GM19043 (cell line): ENCODE results near the gene ANO5.

Experiments used
- ATAC-seq: cut with Tn5 transposase; IDR thresholded peaks from one replicate; pipeline ENCODE4 v1.9.1; 2021; ENCODE audit warnings: low read depth; ENCODE audit not compliant: unreplicated experiment

ANO5 gene, protein sequence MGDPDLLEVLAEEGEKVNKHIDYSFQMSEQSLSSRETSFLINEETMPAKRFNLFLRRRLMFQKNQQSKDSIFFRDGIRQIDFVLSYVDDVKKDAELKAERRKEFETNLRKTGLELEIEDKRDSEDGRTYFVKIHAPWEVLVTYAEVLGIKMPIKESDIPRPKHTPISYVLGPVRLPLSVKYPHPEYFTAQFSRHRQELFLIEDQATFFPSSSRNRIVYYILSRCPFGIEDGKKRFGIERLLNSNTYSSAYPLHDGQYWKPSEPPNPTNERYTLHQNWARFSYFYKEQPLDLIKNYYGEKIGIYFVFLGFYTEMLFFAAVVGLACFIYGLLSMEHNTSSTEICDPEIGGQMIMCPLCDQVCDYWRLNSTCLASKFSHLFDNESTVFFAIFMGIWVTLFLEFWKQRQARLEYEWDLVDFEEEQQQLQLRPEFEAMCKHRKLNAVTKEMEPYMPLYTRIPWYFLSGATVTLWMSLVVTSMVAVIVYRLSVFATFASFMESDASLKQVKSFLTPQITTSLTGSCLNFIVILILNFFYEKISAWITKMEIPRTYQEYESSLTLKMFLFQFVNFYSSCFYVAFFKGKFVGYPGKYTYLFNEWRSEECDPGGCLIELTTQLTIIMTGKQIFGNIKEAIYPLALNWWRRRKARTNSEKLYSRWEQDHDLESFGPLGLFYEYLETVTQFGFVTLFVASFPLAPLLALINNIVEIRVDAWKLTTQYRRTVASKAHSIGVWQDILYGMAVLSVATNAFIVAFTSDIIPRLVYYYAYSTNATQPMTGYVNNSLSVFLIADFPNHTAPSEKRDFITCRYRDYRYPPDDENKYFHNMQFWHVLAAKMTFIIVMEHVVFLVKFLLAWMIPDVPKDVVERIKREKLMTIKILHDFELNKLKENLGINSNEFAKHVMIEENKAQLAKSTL

DNA sequence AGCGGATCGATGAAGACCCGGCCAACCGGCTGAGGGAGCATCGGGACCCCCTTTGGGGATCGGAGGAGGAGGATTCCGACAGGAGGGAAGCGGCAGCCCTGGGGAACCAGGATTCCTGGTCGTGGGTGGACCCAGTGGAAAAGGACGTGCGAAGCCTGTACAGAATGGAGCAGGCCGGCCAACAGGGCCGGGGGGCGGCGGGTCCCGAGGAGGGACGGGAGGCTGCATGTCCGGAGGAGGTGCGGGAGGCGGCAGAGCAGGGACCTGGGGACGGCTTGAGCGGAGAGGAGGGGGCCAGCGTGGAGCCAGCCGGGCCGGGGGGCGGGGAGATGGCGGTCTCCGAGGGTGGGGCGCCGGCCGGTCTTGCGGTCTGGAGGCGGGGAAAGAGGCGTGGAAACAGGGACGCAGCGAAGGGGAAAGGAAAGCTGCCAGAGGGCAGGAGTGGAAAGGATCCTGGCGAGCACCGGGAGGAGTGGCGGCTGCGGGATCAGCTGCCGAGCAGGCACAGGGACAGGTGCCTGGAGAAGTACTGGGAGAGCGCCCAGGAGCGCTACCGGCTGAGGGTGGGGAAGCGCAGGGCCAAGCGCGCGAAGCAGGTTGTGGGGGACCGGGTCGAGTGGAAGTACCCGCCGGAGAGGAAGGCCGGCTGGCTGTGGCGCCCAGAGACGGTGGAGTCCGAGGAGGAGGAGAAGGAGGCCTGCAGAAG is at the start of gene ANO5:
TSS of gene ANO5 (plus strand) at position 444 of the 706 bp plus-strand sequence. CDS start 408 bp downstream, outside the sequence.
- ATAC-seq = no peak

DNA sequence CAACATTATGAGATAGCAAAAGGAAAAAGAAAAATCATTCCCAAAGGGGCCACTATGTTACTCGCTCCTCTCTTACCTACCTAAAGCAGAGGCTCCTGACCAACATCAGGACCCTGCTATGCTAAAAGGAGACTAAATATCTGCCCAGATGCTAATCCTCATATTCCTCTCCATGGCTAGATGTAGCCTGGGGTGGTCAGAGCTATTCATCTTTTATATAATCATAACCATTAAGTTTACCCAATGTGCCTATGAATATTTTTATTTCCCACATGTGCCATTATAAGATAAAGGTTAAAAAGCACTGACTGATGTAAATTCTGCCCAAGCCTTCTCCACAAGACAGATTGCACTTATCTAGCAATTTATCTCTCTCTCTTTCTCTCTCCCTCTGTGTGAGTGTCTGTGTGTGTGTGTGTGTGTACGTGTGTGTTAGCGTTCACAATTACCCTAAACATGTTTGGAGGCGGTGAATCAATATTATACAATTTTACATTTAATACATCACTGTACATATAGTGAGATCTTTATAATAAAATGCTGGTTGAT is 41.2 kb upstream of the ANO5 start:
- ATAC-seq = no peak

DNA sequence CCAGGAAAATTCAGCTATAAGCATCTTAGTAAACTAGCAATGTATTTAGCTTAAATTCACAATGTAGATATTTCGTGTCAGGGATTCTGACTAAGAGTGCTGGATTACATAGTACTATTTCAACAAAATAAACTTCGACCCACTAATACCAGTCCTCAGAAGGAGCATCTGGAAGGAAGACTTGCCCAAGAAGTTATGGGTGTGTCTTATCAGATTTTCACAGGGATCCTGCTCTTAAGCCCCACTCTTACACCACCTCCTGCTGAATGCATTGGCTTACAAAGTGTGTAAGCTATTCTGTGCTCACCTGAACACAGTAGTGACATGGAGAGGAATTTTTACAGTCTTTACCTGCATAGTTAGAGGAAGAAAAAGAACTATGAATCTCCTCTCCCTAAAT is 35.4 kb upstream of the ANO5 start:
- no peak for ATAC-seq

DNA sequence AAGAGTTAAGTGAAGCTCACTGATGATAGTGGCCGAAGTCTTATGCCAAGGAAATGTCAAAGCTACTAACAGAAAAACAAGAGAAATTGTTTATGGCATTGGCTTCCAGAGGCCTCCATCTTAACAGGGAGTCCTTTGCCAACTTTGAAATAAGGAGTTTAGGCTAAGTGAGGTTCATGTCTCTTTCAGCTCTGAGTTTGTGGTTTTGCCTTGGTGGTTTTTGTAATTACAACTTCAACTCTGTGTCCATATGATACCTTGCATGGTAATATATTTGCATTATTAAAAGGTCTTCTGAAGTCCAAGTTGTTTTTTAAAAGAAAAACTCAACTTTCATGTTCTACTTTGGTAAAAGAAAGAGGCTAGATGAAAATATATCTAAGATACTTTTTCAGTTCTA is 31.4 kb upstream of the ANO5 start:
- ATAC-seq = no peak

GRCh38 chr11:22162756-22163155 is 30.1 kb upstream of the ANO5 start:
- ATAC-seq = no peak

- ATAC-seq = peak; percentile 65
Measured at GRCh38 chr11:22163394-22163797, 29.5 kb upstream of the ANO5 start.

GRCh38 chr11:22165087-22165486 is 27.8 kb upstream of the ANO5 start:
- no peak for ATAC-seq

DNA sequence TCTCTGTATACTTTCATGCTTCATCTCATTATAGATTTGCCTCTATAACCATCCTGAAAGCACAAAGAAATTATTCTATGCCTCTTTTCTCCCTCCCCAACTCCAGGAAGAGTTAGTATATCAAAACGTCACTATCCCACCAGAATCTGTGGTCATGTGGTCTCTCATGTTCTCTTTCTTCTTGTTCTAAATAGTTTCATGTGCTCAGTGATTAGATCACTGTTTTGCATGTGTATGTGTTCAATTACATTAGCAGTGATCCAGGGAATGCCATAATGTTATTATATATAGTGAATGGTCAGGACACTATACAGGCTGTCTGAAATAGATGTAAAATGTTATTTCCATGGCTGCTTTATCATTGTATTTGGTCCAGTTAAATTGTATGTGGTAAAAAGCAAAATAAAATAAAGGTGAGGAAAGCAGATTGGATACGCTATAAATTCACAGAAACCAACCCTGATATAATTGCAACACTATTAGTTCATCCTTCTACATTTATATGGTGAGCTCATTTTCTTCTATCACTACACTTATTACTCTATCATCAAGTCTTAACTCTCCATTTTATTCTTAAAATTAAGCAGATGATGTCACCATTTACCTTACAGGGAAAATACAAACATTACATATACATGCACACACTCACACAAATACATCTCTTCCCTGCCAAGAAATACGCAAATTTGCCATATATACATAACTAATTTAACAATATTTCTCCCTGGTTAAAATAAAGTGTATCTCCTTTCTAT is 26.9 kb upstream of the ANO5 start:
- ATAC-seq = no peak

DNA sequence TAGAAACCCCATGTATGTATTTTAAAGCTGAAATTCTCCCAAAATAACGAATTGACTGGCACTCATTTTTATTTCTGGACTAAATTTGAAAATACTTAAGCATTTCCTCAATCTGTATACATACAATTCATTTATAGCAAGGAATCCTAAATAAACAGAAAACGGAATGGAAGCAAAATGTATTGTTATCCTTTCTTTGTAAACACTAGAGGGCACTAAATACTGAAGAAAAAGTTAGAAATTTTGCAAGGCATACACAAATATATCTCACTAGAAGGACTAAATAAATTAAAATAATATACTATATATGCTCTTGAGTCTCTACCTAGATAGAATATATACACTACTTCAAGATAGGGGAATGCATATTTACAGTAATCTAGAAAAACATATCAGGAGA is 23.1 kb upstream of the ANO5 start:
- ATAC-seq = no peak

DNA sequence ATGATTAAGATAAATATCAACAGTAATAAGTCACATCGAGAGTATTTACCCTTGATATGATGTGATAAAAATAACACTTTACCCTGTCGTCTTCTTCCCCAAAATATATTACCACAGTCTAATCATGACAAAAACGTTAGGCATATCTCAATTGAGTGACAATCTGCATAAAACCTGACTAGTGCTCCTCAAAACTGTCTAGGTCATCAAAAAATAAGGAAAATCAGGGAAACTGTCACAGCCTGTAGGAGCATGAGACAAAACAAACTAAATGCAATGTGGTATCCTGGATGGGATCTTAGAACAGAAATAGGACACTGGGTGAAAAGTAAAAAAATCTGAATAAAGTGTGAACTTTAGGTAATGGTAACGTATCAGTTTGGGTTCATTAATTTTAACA is 19.4 kb upstream of the ANO5 start:
- ATAC-seq = no peak

DNA sequence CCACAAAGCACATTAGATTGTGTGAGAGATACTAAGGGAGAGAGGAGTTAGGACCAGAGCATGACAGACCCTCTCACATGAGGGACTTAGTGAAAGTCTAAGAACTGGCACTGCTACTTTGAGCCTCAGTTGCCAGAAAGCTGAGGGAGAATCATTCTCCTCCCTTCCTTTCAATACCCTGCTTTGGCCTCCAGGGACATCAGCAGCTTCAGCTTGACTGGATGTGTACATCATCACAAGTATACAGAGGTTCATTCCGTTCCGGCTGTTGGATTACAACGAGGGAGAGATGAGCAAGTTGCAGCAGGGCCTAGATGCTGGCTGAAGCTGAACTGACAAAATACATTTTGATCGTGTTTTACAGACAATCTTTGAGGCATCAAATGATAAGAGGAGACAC is 15.7 kb upstream of the ANO5 start:
- no peak for ATAC-seq

- no peak for ATAC-seq
Measured at GRCh38 chr11:22179626-22180025, 13.3 kb upstream of the ANO5 start.

DNA sequence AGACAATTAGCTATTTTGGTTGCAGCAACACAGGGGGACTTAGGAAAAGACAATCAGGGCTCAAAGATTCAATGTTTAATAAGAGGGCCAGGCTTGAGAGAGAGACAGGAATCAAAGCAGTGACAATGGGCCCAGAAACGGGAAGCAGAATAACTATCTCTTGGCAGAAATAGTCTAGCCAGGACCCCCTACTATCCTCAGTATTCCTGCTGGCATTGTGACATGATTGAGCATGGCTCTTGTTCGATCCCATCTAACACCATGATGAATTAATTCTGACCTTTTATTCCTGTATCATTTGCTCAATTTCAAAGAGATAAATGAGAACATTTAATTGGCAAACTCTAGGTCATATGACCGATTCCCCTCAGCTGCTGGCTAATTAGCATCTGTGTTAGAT is 12.8 kb upstream of the ANO5 start:
- ATAC-seq = no peak

- no peak for ATAC-seq
Measured at GRCh38 chr11:22189660-22190059, 3.2 kb upstream of the ANO5 start.

DNA sequence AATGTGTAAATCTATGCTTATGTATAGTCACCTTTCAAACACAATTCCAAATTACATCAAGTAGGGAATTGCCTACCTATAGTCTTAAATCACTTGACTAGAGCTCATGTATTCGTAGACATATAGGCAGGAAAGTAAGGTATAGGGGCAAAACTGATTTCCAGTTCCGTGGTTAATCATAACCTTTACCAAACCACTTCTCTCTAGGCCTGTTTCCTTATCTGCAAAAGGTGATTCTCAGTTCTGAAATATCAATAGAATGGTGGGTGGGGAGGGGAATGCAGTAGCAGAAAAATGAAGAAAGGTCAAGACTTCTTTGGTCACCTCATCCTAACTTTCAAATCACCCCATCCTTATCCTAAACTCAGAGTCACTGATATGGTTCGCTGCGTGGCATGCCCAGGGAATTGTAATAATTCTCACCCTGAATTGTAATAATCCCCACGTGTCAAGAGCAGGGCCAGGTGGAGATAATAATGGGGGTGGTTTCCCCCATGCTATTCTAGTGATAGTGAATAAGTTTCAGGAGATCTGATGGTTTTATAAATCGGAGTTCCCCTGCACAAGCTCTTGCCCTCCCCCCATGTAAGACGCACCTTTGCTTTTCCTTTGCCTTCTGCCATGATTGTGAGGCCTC is 1.9 kb upstream of the ANO5 start:
- no peak for ATAC-seq

- ATAC-seq = no peak
Measured at GRCh38 chr11:22192289-22192641, 620 bp upstream of the ANO5 start.

DNA sequence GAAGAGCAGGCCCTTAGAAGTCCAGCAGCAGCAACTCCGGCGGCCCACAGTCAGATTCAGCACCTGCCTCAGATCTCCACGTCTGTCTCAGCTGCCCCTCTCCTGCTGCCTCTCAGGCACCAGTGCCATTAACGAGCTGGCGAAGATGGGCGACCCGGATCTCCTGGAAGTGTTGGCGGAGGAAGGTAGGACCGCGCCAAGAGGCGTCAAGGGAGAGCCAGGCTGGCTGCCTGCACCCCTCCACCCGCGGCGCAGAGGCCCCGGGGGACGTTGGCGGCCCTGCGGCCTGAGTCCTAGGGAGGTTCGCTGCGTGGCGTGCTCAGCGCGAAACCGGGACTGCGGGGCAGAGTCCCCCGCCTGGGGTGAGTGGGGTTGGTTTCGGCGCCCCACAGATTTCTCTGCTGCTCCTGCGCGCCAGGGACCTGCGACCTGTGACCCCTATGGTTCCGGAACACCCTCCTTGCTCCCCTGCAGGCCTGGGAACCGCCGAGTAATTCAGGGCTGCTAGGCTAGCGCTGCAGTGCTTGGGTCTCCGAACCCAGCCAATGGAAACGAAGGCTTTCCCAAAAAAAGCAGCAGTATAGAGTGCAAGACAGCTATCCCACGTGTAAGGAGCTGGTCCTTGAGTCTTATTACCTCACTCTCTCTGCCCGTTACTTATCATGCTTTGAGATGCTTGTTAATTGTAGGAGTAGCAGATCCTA is 615 bp downstream of the ANO5 start:
- no peak for ATAC-seq

GRCh38 chr11:22194306-22194705 is 1.4 kb downstream of the ANO5 start:
- no peak for ATAC-seq

- ATAC-seq = no peak
Measured at GRCh38 chr11:22194907-22195306, 2.0 kb downstream of the ANO5 start.
